K562 (cell line): Measurements from ENCODE around the gene PRMT6. TPM values are rescaled to one million over a fixed set of nuclear protein-coding genes. Genes with fewer than 3 reads are reported as not detected.

Source experiments
- ARNT ChIP-seq, 2 experiments: fragments of 450-650 bp; IDR thresholded peaks; 2 replicates each; pipeline ENCODE4 v1.6.1; 2016; ENCODE audit warnings: mild to moderate bottlenecking in 1 of 2
- E2F1 ChIP-seq: sonication (generic); formaldehyde crosslinking; IDR thresholded peaks from 2 replicates; pipeline ENCODE4 v1.8.1; 2023; ENCODE audit warnings: mild to moderate bottlenecking, missing genetic modification reagents, moderate library complexity
- KLF6 ChIP-seq: fragments of 250-450 bp; sonication (Bioruptor Pico); IDR thresholded peaks from 2 replicates; pipeline ENCODE4 v1.4.0; 2020; ENCODE audit warnings: mild to moderate bottlenecking, moderate library complexity, borderline replicate concordance
- NFATC3 ChIP-seq: fragments of 450-650 bp; IDR thresholded peaks from 2 replicates; pipeline ENCODE4 v1.6.1; 2017; ENCODE audit warnings: mild to moderate bottlenecking
- RERE ChIP-seq: sonication (generic); formaldehyde crosslinking; IDR thresholded peaks from 2 replicates; pipeline ENCODE4 v1.8.0; 2023; ENCODE audit warnings: missing genetic modification reagents, mild to moderate bottlenecking, borderline replicate concordance
- TFAM ChIP-seq: fragments of 250-450 bp; sonication (Bioruptor Pico); conservative IDR thresholded peaks from 2 replicates; pipeline ENCODE4 v1.5.0; 2021; ENCODE audit warnings: mild to moderate bottlenecking, moderate library complexity
- TFAP4 ChIP-seq: sonication (generic); formaldehyde crosslinking; IDR thresholded peaks from 2 replicates; pipeline ENCODE4 v1.8.0; 2022; ENCODE audit warnings: missing genetic modification reagents, mild to moderate bottlenecking, moderate library complexity, borderline replicate concordance
- THAP12 ChIP-seq: fragments of 250-450 bp; sonication (Bioruptor Pico); IDR thresholded peaks from 2 replicates; pipeline ENCODE4 v1.9.0; 2021; ENCODE audit warnings: mild to moderate bottlenecking, inconsistent platforms
- U2AF1 ChIP-seq: fragments of 200-400 bp; formaldehyde crosslinking; optimal IDR thresholded peaks from 2 replicates; pipeline ENCODE3; 2017; ENCODE audit warnings: mild to moderate bottlenecking, low read depth, low read length, moderate library complexity
- XRCC5 ChIP-seq: fragments of 200-400 bp; formaldehyde crosslinking; IDR thresholded peaks from 2 replicates; pipeline ENCODE4 v1.6.1; 2017; ENCODE audit warnings: low read depth, mild to moderate bottlenecking, low read length
- ZBTB11 ChIP-seq, 3 experiments: fragments of 200-800 bp in 1 of 3; fragments of 250-450 bp in 1 of 3; fragments of 450-650 bp in 1 of 3; sonication (Bioruptor Pico) in 1 of 3; sonication (Bioruptor generic) in 1 of 3; formaldehyde crosslinking in 1 of 3; IDR thresholded peaks; 2 replicates each; pipeline versions ENCODE4 v1.6.1 to v1.8.0; 2016 to 2022; ENCODE audit warnings: mild to moderate bottlenecking in 2 of 3, missing genetic modification characterization in 2 of 3, missing compliant biosample characterization in 1 of 3, moderate library complexity in 1 of 3
- polyA plus RNA-seq, 8 experiments: library from polyadenylated mRNA; depleted of rRNA in 4 of 8; stranded (reverse) in 5 of 8; unstranded in 3 of 8; fragments of >200 nt; fragmentation: Nextera tagmentation in 2 of 8; fragmentation: Illumina TruSeq in 1 of 8; extraction: Ambion mirVana in 2 of 8; extraction: Trizol in 1 of 8; gene quantifications; 2 replicates each; pipeline versions ENCODE4 v1.2.1 to v1.2.3, GENCODE V29; 2011 to 2014; ENCODE audit warnings: inconsistent platforms in 1 of 8, missing spikeins in 1 of 8
- total RNA-seq, 7 experiments: library from RNA; depleted of rRNA in 6 of 7; stranded (reverse); fragments of >200 nt in 6 of 7; fragmentation: Illumina TruSeq in 2 of 7; extraction: Trizol in 2 of 7; gene quantifications; 2 replicates each; pipeline versions ENCODE4 v1.2.1 to v1.2.3, GENCODE V29; 2011 to 2021; ENCODE audit warnings: low replicate concordance in 1 of 7

The PRMT6 gene
- total and polyA plus RNA-seq, 9 of the 15 experiments (the other 6 are each of a cell fraction or from before 2014, with no cell fraction given): 6.1 to 36.9 (median 29.4) TPM

- TF ChIP-seq E2F1 (CRISPR knock-in tag) (no peak), THAP12 (CRISPR knock-in tag) (no peak; the same call in 1 of the 2 replicates), U2AF1 (no peak), ZBTB11 (CRISPR knock-in tag; IDR thresholded peaks at IDR 0.05) (peak in 2 of 3 experiments; percentile 22 to 52; a peak in 3 of 6 replicates), TFAP4 (CRISPR knock-in tag) (peak; percentile 83), TFAM (no peak), RERE (CRISPR knock-in tag) (no peak), NFATC3 (no peak), KLF6 (no peak), XRCC5 (no peak), ARNT (IDR thresholded peaks at IDR 0.05) (peak; percentile 11 to 65; a peak in 1 of 4 replicates)
Measured at GRCh38 chr1:107056426-107057196, at the start of gene PRMT6 (continued).
